ENCODE results near the gene TRIM65. TPM values are rescaled to one million over a fixed set of nuclear protein-coding genes. Genes with fewer than 3 reads are reported as not detected.

TRIM65 gene
- total and polyA plus RNA-seq, 7 experiments from 2014 or later = 14.9 to 37.7 (median 29.6) TPM

DNA sequence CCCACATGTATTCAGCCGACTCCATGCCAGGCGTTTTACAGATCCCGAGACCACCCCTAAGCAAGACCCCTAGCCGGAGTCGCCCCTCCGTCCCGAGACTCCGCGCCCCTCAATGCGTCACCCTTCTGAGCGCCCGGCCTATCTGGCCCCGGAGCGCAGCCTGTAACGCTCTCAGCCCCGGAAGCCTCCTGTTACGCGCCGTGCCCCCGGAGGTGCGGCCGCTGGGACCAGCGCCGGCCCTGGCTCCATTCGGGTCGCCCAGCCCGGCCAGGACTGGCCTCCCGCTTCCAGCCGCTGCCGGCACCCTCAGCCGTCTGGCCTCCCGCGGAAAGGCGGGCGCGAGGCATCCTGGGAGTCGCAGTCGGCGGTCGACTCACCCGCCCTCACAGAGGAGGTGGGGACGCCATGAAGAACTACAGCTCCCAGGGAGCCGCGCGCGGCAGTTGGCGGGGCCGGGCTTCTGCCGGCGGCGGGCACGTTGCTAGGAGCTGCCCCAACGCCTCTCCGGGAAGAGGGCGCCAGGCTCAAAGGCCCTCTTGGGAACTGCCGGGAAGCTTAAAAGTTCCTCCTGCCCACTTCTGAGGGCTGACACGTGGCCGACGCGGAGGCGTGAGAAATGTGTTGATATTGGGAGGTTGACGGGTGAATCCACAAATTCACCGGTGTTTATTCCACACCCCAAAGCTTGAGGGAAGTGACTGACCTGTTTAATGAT is 44.1 kb upstream of the TRIM65 start, which contains the start of gene FBF1:
TSS of gene FBF1 (minus strand) at position 316 of the 715 bp plus-strand sequence. CDS start 2,893 bp downstream, outside the sequence.
- ATAC-seq (peak; percentile 100), DNase-seq (peak; percentile 74 to 92 (median 82))
- H3K4me3 ChIP-seq (ENCODE audit: low read length) = peak within 1 kb of the TSS; percentile 89
- intact Hi-C loops (cut with micrococcal nuclease) = loop anchor here (1.0 to 5.0 kb wide), 9 partner anchors 37 to 616 kb away; partner anchors contain the start of genes ACOX1 (in 2 of the 2), MRPL38 (in 2 of the 2), TEN1 (in 2 of the 2) and PRPSAP1 (in 1 of the 2)
- H3K27me3 ChIP-seq (ENCODE audit: control insufficient read depth in 2 of 2, insufficient read depth in 2 of 2, low read length in 2 of 2) = no peaks in the 10 kb centered on the region
- peak within 1 kb of the TSS; percentile 86 for H3K27ac ChIP-seq (ENCODE audit: low read depth, low read length)
- H3K9me3 Mint-ChIP-seq = no peaks in the 10 kb centered on the region
- ChIA-PET CTCF (interaction anchor here (1.0 kb wide), 2 partner anchors 38 to 44 kb away, joined by 3 read pairs; partner anchors contain the start of genes ACOX1 and TRIM65), POLR2A (interaction anchor here (0.8 to 1.7 kb wide), 9 partner anchors 8 to 161 kb away, joined by 3 to 7 read pairs (median 3); partner anchors contain the start of genes ACOX1, TEN1, TRIM65 and WBP2)
- H3K27ac Mint-ChIP-seq = peak within 1 kb of the TSS; percentile 74 to 94 (median 89)
- H3K4me3 Mint-ChIP-seq = peak within 1 kb of the TSS; percentile 77 to 93 (median 90)
- H3K36me3 Mint-ChIP-seq = peaks cover 0 to 3% (median 0%) of the 10 kb centered on the region in 5 donors
- no peaks in the 10 kb centered on the region for H3K36me3 ChIP-seq (ENCODE audit: control insufficient read depth in 2 of 3, insufficient read depth in 3 of 3, low read length in 3 of 3)
- H3K4me1 ChIP-seq (ENCODE audit: control insufficient read depth in 2 of 2, insufficient read depth in 2 of 2, low read length in 2 of 2) = peaks cover 5 to 11% of the 10 kb centered on the region in 2 donors
- H3K27me3 Mint-ChIP-seq = no peaks in the 10 kb centered on the region
- peaks cover 9 to 19% (median 11%) of the 10 kb centered on the region in 7 donors for H3K4me1 Mint-ChIP-seq
- no peaks in the 10 kb centered on the region for H3K9me3 ChIP-seq (ENCODE audit: control insufficient read depth in 2 of 3, low read length in 3 of 3)

DNA sequence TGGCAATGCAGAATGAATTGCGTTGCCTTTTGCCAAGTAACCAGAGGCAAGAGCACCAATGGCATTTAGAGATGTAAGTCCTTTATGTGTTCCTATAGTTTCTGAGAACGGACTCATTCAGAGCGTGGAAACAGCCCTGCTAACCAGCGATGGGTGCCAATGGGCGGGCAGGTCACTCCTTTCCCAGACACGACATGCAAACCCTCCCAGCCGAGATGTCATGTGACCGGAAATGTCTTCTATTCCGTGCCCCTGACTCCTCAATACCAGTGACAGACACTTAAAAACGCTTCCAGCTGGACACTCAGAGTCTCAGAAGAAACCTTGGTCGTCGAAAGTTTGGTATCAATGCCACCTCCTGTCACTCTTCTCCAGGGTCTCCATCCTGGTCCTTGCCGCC is 40.9 kb upstream of the TRIM65 start:
- H3K27ac Mint-ChIP-seq = no peak overlapping the region
- CTCF ChIA-PET = no interaction called here
- POLR2A ChIA-PET = no interaction called here
- no peak for ATAC-seq
- H3K27me3 Mint-ChIP-seq = no peaks in the 10 kb centered on the region
- H3K4me1 Mint-ChIP-seq = peaks cover 9 to 19% (median 11%) of the 10 kb centered on the region in 7 donors
- Histone ChIP-seq H3K9me3 (ENCODE audit: control insufficient read depth in 2 of 3, low read length in 3 of 3) (no peaks in the 10 kb centered on the region), H3K36me3 (ENCODE audit: control insufficient read depth in 2 of 3, insufficient read depth in 3 of 3, low read length in 3 of 3) (no peaks in the 10 kb centered on the region), H3K27ac (ENCODE audit: low read depth, low read length) (no peak overlapping the region), H3K4me1 (ENCODE audit: control insufficient read depth in 2 of 2, insufficient read depth in 2 of 2, low read length in 2 of 2) (peaks cover 5 to 11% of the 10 kb centered on the region in 2 donors), H3K4me3 (ENCODE audit: low read length) (no peak overlapping the region), H3K27me3 (ENCODE audit: control insufficient read depth in 2 of 2, insufficient read depth in 2 of 2, low read length in 2 of 2) (no peaks in the 10 kb centered on the region)
- no peak for DNase-seq
- H3K9me3 Mint-ChIP-seq = no peaks in the 10 kb centered on the region
- no peak overlapping the region for H3K4me3 Mint-ChIP-seq
- no peaks in the 10 kb centered on the region for H3K36me3 Mint-ChIP-seq
- intact Hi-C loops (cut with micrococcal nuclease) = no loop called here

DNA sequence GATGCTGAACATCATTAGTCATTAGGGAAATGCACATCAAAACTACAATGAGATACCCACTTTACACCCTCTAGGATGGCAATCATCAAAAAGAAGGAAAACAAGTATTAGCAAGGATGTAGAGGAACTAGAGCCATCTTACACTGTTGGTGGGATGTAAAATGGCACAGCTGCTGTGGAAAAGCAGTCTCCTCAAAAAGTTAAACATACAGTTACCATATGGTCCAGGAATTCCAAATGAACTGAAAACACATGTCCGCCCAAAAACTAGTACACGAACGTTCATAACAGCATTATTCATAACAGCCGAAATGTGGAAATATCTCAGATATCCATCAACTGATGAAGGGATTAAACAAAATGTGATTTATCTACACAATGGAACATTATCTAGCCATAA is 37.1 kb upstream of the TRIM65 start:
- Histone ChIP-seq H3K4me1 (ENCODE audit: control insufficient read depth in 2 of 2, insufficient read depth in 2 of 2, low read length in 2 of 2) (no peaks in the 10 kb centered on the region), H3K9me3 (ENCODE audit: control insufficient read depth in 2 of 3, low read length in 3 of 3) (no peaks in the 10 kb centered on the region), H3K27me3 (ENCODE audit: control insufficient read depth in 2 of 2, insufficient read depth in 2 of 2, low read length in 2 of 2) (no peaks in the 10 kb centered on the region), H3K36me3 (ENCODE audit: control insufficient read depth in 2 of 3, insufficient read depth in 3 of 3, low read length in 3 of 3) (no peaks in the 10 kb centered on the region), H3K4me3 (ENCODE audit: low read length) (no peak overlapping the region), H3K27ac (ENCODE audit: low read depth, low read length) (no peak overlapping the region)
- intact Hi-C loops (cut with micrococcal nuclease) = no loop called here
- peaks cover 0 to 3% (median 0%) of the 10 kb centered on the region in 5 donors for H3K36me3 Mint-ChIP-seq
- no peaks in the 10 kb centered on the region for H3K27me3 Mint-ChIP-seq
- POLR2A ChIA-PET = no interaction called here
- CTCF ChIA-PET = no interaction called here
- H3K4me1 Mint-ChIP-seq = no peaks in the 10 kb centered on the region
- H3K4me3 Mint-ChIP-seq = no peak overlapping the region
- no peak for DNase-seq
- H3K27ac Mint-ChIP-seq = no peak overlapping the region
- no peaks in the 10 kb centered on the region for H3K9me3 Mint-ChIP-seq
- no peak for ATAC-seq

DNA sequence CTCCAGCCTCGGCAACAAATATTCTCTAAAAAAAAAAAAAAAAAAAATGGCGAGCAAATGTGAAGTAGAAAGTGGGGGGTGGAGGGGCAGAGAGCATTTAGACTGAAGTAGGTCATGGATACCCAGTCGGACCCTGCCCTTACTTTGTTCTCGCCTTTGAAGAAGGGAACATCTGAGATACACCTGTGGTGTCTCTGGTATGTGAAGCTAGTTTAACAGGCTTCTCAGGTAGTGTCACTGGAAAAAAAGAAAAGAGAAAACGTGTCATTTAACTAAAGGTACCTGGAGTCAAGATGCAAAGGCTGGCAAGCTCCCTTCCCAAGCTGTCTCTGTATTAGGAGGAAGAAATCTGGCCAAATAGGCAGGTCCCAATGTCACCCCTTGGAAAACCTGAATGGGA is 36.1 kb upstream of the TRIM65 start:
- ChIA-PET POLR2A (no interaction called here), CTCF (no interaction called here)
- no peaks in the 10 kb centered on the region for H3K9me3 ChIP-seq (ENCODE audit: control insufficient read depth in 2 of 3, low read length in 3 of 3)
- H3K27ac Mint-ChIP-seq = no peak overlapping the region
- no peaks in the 10 kb centered on the region for H3K36me3 ChIP-seq (ENCODE audit: control insufficient read depth in 2 of 3, insufficient read depth in 3 of 3, low read length in 3 of 3)
- no peaks in the 10 kb centered on the region for H3K9me3 Mint-ChIP-seq
- no peaks in the 10 kb centered on the region for H3K4me1 ChIP-seq (ENCODE audit: control insufficient read depth in 2 of 2, insufficient read depth in 2 of 2, low read length in 2 of 2)
- DNase-seq = no peak
- peaks cover 0 to 7% (median 0%) of the 10 kb centered on the region in 5 donors for H3K36me3 Mint-ChIP-seq
- intact Hi-C loops (cut with micrococcal nuclease) = no loop called here
- no peak overlapping the region for H3K4me3 ChIP-seq (ENCODE audit: low read length)
- no peaks in the 10 kb centered on the region for H3K27me3 Mint-ChIP-seq
- no peak overlapping the region for H3K27ac ChIP-seq (ENCODE audit: low read depth, low read length)
- H3K27me3 ChIP-seq (ENCODE audit: control insufficient read depth in 2 of 2, insufficient read depth in 2 of 2, low read length in 2 of 2) = no peaks in the 10 kb centered on the region
- no peak overlapping the region for H3K4me3 Mint-ChIP-seq
- H3K4me1 Mint-ChIP-seq = no peaks in the 10 kb centered on the region
- no peak for ATAC-seq

DNA sequence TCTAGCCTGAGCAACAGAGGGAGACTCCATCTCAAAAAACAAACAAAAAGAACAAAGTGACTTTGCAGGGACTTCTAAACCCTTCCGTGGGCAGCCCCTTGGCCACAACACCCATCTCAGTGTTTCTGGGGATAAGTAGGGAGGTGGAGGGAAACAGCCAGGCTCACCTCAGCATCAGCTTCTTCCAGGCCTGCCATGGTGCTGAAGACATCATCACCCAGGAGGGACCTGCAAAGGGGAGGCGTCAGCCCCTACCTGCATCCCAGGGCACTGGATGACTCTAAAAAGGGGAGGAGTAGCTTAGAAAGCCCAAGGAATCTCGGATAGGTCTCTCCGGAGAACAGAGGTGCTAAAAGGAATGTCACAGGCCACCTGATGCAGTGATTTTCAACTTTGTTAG is 34.3 kb upstream of the TRIM65 start:
- Mint-ChIP-seq H3K36me3 (peaks cover 0 to 15% (median 0%) of the 10 kb centered on the region in 5 donors), H3K27ac (no peak overlapping the region), H3K4me1 (no peaks in the 10 kb centered on the region), H3K27me3 (no peaks in the 10 kb centered on the region), H3K4me3 (no peak overlapping the region), H3K9me3 (no peaks in the 10 kb centered on the region)
- no peak for DNase-seq
- Histone ChIP-seq H3K4me3 (ENCODE audit: low read length) (no peak overlapping the region), H3K27ac (ENCODE audit: low read depth, low read length) (no peak overlapping the region), H3K9me3 (ENCODE audit: control insufficient read depth in 2 of 3, low read length in 3 of 3) (no peaks in the 10 kb centered on the region), H3K4me1 (ENCODE audit: control insufficient read depth in 2 of 2, insufficient read depth in 2 of 2, low read length in 2 of 2) (no peaks in the 10 kb centered on the region), H3K27me3 (ENCODE audit: control insufficient read depth in 2 of 2, insufficient read depth in 2 of 2, low read length in 2 of 2) (no peaks in the 10 kb centered on the region), H3K36me3 (ENCODE audit: control insufficient read depth in 2 of 3, insufficient read depth in 3 of 3, low read length in 3 of 3) (peaks cover 0 to 6% (median 0%) of the 10 kb centered on the region in 3 experiments)
- POLR2A ChIA-PET = interaction anchor here (0.7 kb wide), 1 partner anchor 64 kb away, joined by 3 read pairs; no protein-coding TSS in a partner anchor
- CTCF ChIA-PET = no interaction called here
- intact Hi-C loops (cut with micrococcal nuclease) = no loop called here
- no peak for ATAC-seq

DNA sequence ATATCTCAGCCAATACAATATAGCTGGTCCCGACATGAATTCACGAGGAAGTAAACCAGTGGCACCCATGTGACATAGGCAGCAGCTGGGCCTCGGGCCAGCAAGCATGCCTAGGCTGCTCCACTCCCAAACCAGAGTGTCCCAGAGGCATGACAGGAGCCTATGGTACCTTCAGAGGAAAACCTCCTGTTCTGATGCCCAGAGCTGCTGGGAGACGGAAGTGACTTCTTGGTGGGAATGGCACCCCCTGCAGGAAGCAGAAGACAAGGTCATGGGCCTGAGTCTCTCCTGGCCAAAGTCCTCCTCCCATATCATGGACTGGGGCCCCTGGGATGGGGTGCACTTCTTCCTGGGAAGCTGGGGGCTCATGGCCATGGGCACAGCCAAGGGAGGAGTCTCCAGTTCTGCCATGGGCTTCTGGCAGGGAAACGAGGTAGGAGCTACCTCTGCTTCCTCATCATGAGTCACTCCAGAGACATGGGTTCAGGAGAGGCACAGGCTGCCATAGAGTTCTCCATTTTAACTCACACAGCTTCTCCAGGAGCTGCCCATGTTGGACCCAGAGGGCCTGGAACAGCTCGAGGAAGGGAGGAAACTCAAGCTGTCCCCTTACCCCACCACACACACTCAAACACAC is 30.7 kb upstream of the TRIM65 start:
- no peak for DNase-seq
- POLR2A ChIA-PET = interaction anchor here (1.3 kb wide), 1 partner anchor 40 kb away, joined by 4 read pairs; no protein-coding TSS in a partner anchor

More for the DNA sequence above, 30.7 kb upstream of the TRIM65 start:
- Histone ChIP-seq H3K27ac (ENCODE audit: low read depth, low read length) (no peak overlapping the region), H3K4me3 (ENCODE audit: low read length) (no peak overlapping the region), H3K36me3 (ENCODE audit: control insufficient read depth in 2 of 3, insufficient read depth in 3 of 3, low read length in 3 of 3) (peaks cover 0 to 18% (median 0%) of the 10 kb centered on the region in 3 experiments), H3K9me3 (ENCODE audit: control insufficient read depth in 2 of 3, low read length in 3 of 3) (no peaks in the 10 kb centered on the region), H3K27me3 (ENCODE audit: control insufficient read depth in 2 of 2, insufficient read depth in 2 of 2, low read length in 2 of 2) (no peaks in the 10 kb centered on the region), H3K4me1 (ENCODE audit: control insufficient read depth in 2 of 2, insufficient read depth in 2 of 2, low read length in 2 of 2) (no peaks in the 10 kb centered on the region)
- H3K27ac Mint-ChIP-seq = no peak overlapping the region
- H3K9me3 Mint-ChIP-seq = no peaks in the 10 kb centered on the region
- H3K36me3 Mint-ChIP-seq = peaks cover 0 to 20% (median 0%) of the 10 kb centered on the region in 5 donors
- no peak overlapping the region for H3K4me3 Mint-ChIP-seq
- ATAC-seq = no peak
- H3K27me3 Mint-ChIP-seq = no peaks in the 10 kb centered on the region
- H3K4me1 Mint-ChIP-seq = peaks cover 0 to 4% (median 0%) of the 10 kb centered on the region in 7 donors
- CTCF ChIA-PET = interaction anchor here (0.6 to 2.2 kb wide), 5 partner anchors 11 to 459 kb away, joined by 3 to 6 read pairs (median 3); no protein-coding TSS in a partner anchor
- intact Hi-C loops (cut with micrococcal nuclease) = no loop called here
